HG02798 (cell line): ENCODE results near the gene MOV10.
"Not testable (repeated sequence)": the region's sequence is repeated elsewhere in the genome, so short reads cannot be mapped to it uniquely, and the experiment has no call there.

Experiments used
- ATAC-seq: cut with Tn5 transposase; IDR thresholded peaks from one replicate; pipeline ENCODE4 v1.9.1; 2021; ENCODE audit warnings: mild to moderate bottlenecking; ENCODE audit not compliant: unreplicated experiment, poor library complexity

MOV10 gene

DNA sequence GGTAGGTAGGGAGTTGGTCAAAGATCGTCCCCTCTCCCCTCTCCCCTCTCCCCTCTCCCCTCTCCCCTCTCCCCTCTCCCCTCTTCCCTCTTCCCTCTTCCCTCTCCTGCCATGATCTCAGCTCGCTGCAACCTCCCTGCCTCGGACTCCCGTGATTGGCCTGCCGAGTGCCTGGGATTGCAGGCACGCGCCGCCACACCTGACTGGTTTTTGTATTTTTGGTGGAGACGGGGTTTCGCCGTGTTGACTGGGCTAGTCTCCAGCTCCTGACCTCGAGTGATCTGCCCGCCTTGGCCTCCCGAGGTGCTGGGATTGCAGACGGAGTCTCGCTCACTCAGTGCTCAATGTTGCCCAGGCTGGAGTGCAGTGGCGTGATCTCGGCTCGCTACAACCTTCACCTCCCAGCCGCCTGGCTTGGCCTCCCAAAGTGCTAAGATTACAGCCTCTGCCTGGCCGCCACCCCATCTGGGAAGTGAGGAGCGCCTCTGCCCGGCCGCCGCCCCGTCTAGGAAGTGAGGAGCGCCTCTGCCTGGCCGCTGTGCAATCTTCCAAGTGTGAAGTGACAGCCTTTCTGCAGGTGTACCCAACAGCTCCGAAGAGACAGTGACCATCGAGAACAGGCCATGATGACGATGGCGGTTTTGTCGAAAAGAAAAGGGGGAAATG is 54.0 kb downstream of the MOV10 start:
- not testable (repeated sequence) for ATAC-seq

DNA sequence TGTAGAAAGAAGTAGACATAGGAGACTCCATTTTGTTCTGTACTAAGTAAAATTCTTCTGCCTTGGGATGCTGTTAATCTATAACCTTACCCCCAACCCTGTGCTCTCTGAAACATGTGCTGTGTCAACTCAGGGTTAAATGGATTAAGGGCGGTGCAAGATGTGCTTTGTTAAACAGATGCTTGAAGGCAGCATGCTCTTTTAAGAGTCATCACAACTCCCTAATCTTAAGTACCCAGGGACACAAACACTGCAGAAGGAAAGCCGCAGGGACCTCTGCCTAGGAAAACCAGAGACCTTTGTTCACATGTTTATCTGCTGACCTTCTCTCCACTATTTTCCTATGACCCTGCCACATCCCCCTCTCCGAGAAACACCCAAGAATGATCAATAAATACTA is 54.6 kb downstream of the MOV10 start:
- not testable (repeated sequence) for ATAC-seq

DNA sequence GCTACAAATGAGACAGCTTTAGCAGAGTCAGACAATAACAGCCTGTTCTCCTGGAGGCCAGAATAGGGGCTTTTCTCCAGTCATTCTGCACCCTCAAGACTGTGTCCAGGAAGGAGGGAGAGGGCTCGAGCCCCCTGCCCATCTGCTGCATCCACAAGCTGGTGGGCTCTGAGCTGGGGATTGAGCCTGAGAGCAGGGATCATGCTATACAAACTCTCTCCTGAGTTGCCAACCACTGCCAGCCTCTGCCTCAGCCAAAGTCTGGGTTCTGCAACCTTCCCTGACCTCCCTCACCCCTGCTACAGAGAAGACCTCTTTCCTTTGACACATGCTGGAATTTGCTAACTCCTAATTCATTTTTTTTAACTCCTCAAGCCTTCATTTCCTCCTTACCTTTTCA is 55.5 kb downstream of the MOV10 start:
- no peak for ATAC-seq

GRCh38 chr1:112731451-112731850 is 57.0 kb downstream of the MOV10 start:
- no peak for ATAC-seq

- no peak for ATAC-seq
Measured at GRCh38 chr1:112735752-112736151, 61.3 kb downstream of the MOV10 start.

DNA sequence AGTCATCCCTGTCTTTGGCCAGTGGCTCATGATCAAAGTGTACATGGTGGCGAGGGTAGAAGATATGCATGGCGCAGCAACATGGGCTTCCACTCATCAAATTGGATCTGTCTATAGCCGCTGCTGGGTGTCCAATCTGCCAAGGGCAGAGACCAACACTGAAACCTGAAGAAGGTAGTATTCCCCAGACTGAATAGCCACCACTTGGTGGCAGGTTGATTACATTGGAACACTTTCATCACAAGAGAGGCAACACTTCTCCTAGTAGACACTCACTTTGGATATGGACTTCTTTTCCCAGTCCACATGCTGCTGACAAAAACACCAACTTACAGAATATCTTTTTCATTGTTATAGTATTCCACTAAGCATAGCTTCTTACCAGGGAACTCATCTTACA is 63.1 kb downstream of the MOV10 start:
- ATAC-seq = no peak

- ATAC-seq = no peak
Measured at GRCh38 chr1:112743174-112744008, 68.9 kb downstream of the MOV10 start.

DNA sequence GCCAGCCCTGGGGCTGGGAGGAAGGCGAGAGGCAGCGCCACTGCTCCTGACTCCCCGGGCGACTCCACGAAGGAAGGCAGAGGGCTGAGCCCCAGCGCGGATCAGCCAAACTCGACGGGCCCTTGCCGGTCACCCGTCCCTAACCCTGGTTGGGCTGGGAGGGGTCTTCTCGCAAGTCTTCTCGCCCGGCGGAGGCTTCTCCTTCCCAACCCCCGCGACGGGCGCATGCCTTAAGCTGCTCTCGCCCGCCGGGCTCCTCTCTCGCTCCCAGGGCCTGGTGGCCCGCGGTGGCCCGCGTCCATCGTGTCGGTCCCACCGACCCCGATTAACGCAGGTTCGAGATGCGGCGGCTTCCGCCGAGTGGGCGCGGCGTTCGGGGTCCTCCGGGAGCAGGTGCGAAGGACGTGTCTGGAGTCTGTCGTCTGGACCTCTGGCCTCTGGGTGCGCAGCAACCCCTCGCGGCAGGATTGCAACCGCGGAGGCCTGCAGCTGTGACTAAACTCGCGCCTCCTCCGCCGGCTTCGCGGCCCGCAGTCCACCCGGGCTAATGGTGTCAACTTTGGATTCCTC is 69.6 kb downstream of the MOV10 start:
- no peak for ATAC-seq

GRCh38 chr1:112748396-112748795 is 73.9 kb downstream of the MOV10 start:
- no peak for ATAC-seq
